H9 (cell line): ENCODE results near the gene WHRN. TPM values are rescaled to one million over a fixed set of nuclear protein-coding genes. Genes with fewer than 3 reads are reported as not detected.

Experiments used
- DNase-seq: peaks from one replicate; pipeline ENCODE4 v3.0.0-alpha.2; 2017
- H2AFZ ChIP-seq: one replicate; pipeline ENCODE4 v1.6.1; 2013; ENCODE audit warnings: mild to moderate bottlenecking, low read length, control low read depth, moderate library complexity
- H2AK5ac ChIP-seq: 2 replicates; pipeline ENCODE4 v1.6.1; 2013; ENCODE audit warnings: low read length, control low read depth, mixed read lengths; ENCODE audit not compliant: insufficient read length
- H2BK120ac ChIP-seq: one replicate; pipeline ENCODE4 v1.6.1; 2013; ENCODE audit warnings: low read depth, mild to moderate bottlenecking, low read length, control low read depth, inconsistent platforms; ENCODE audit not compliant: poor library complexity, severe bottlenecking
- H2BK12ac ChIP-seq: 2 replicates; pipeline ENCODE4 v1.6.1; 2013; ENCODE audit warnings: low read length, control low read depth, mixed read lengths, low read depth; ENCODE audit not compliant: insufficient read length
- H2BK15ac ChIP-seq: 2 replicates; pipeline ENCODE4 v1.6.1; 2013; ENCODE audit warnings: low read depth, low read length, control low read depth
- H2BK20ac ChIP-seq: one replicate; pipeline ENCODE4 v1.6.1; 2013; ENCODE audit warnings: low read depth, mild to moderate bottlenecking, low read length, control low read depth, inconsistent platforms; ENCODE audit not compliant: poor library complexity, severe bottlenecking
- H2BK5ac ChIP-seq: 2 replicates; pipeline ENCODE4 v1.6.1; 2013; ENCODE audit warnings: low read length, control low read depth, mixed read lengths; ENCODE audit not compliant: insufficient read length
- H3K14ac ChIP-seq: 2 replicates; pipeline ENCODE4 v1.6.1; 2013; ENCODE audit warnings: low read length, control low read depth; ENCODE audit not compliant: insufficient read depth
- H3K18ac ChIP-seq: 2 replicates; pipeline ENCODE4 v1.6.1; 2013; ENCODE audit warnings: low read depth, mild to moderate bottlenecking, mixed read lengths, low read length, control low read depth; ENCODE audit not compliant: insufficient read length
- H3K23ac ChIP-seq: 2 replicates; pipeline ENCODE4 v1.6.1; 2013; ENCODE audit warnings: low read length, control low read depth, mixed read lengths, low read depth; ENCODE audit not compliant: insufficient read length
- H3K23me2 ChIP-seq: 2 replicates; pipeline ENCODE4 v1.6.1; 2013; ENCODE audit warnings: low read depth, mild to moderate bottlenecking, mixed read lengths, low read length, control low read depth; ENCODE audit not compliant: insufficient read length, poor library complexity, severe bottlenecking
- H3K27ac ChIP-seq: 2 replicates; pipeline ENCODE4 v1.5.1; 2013; ENCODE audit warnings: low read length, control low read depth, mixed read lengths, low read depth; ENCODE audit not compliant: insufficient read length
- H3K27me3 ChIP-seq: 2 replicates; pipeline ENCODE4 v1.6.1; 2013; ENCODE audit warnings: low read length, control low read depth, inconsistent platforms; ENCODE audit not compliant: insufficient read depth
- H3K4ac ChIP-seq: 2 replicates; pipeline ENCODE4 v1.6.1; 2013; ENCODE audit warnings: low read depth, mild to moderate bottlenecking, control low read depth, inconsistent platforms, low read length, moderate library complexity
- H3K4me1 ChIP-seq: 2 replicates; pipeline ENCODE4 v1.6.1; 2013; ENCODE audit warnings: low read length, control low read depth, inconsistent platforms; ENCODE audit not compliant: insufficient read depth
- H3K4me2 ChIP-seq: 2 replicates; pipeline ENCODE4 v1.6.1; 2013; ENCODE audit warnings: low read length, control low read depth, mixed read lengths; ENCODE audit not compliant: insufficient read length, insufficient read depth
- H3K56ac ChIP-seq: 2 replicates; pipeline ENCODE4 v1.6.1; 2013; ENCODE audit warnings: low read depth, mild to moderate bottlenecking, mixed read lengths, low read length, control low read depth; ENCODE audit not compliant: insufficient read length
- H3K79me1 ChIP-seq: 2 replicates; pipeline ENCODE4 v1.6.1; 2013; ENCODE audit warnings: low read depth, mild to moderate bottlenecking, moderate library complexity, low read length, control low read depth, inconsistent platforms; ENCODE audit not compliant: insufficient read depth, poor library complexity, severe bottlenecking
- H3K79me2 ChIP-seq: 2 replicates; pipeline ENCODE4 v1.6.1; 2013; ENCODE audit warnings: low read length, control low read depth, inconsistent platforms; ENCODE audit not compliant: insufficient read depth
- H3K9ac ChIP-seq: 2 replicates; pipeline ENCODE4 v1.6.1; 2013; ENCODE audit warnings: low read length, control low read depth, mixed read lengths; ENCODE audit not compliant: insufficient read length; ENCODE audit errors: extremely low read depth
- H3K9me3 ChIP-seq: one replicate; pipeline ENCODE4 v1.6.1; 2013; ENCODE audit warnings: low read depth, low read length, inconsistent platforms; ENCODE audit not compliant: control insufficient read depth
- H3T11ph ChIP-seq: one replicate; pipeline ENCODE4 v1.6.1; 2013; ENCODE audit warnings: mild to moderate bottlenecking, low read length, control low read depth, inconsistent platforms
- H4K20me1 ChIP-seq: one replicate; pipeline ENCODE4 v1.6.1; 2013; ENCODE audit not compliant: control insufficient read depth, insufficient read length, insufficient read depth
- H4K5ac ChIP-seq: 2 replicates; pipeline ENCODE4 v1.6.1; 2013; ENCODE audit warnings: low read depth, mild to moderate bottlenecking, mixed read lengths, low read length, control low read depth; ENCODE audit not compliant: insufficient read length
- H4K8ac ChIP-seq: replicated peaks from 2 replicates; pipeline ENCODE4 v1.6.1; 2013; ENCODE audit warnings: low read length, control low read depth, mixed read lengths, low read depth; ENCODE audit not compliant: insufficient read length
- H4K91ac ChIP-seq: 2 replicates; pipeline ENCODE4 v1.6.1; 2013; ENCODE audit warnings: low read depth, mild to moderate bottlenecking, moderate library complexity, mixed read lengths, low read length, control low read depth; ENCODE audit not compliant: insufficient read length
- H3K27ac Mint-ChIP-seq, 3 experiments: 2 replicates in 2 of 3; 3 replicates in 1 of 3; pipeline ENCODE4 v1.8.0; 2020 to 2021; ENCODE audit warnings: mixed read lengths in 3 of 3, mild to moderate bottlenecking in 1 of 3, moderate library complexity in 1 of 3
- H3K27me3 Mint-ChIP-seq: 2 replicates; pipeline ENCODE4 v1.8.0; 2021; ENCODE audit warnings: low read depth, mild to moderate bottlenecking, moderate library complexity, mixed read lengths
- H3K36me3 Mint-ChIP-seq, 3 experiments: 2 replicates in 2 of 3; 3 replicates in 1 of 3; pipeline ENCODE4 v1.8.0; 2020 to 2021; ENCODE audit warnings: low read depth in 3 of 3, mixed read lengths in 3 of 3; ENCODE audit not compliant: insufficient read depth in 1 of 3
- H3K4me1 Mint-ChIP-seq, 2 experiments: 2 replicates each; pipeline ENCODE4 v1.8.0; 2020; ENCODE audit warnings: mixed read lengths in 2 of 2
- H3K4me3 Mint-ChIP-seq, 2 experiments: 2 replicates in 1 of 2; 3 replicates in 1 of 2; pipeline ENCODE4 v1.8.0; 2020 to 2021; ENCODE audit warnings: mild to moderate bottlenecking in 2 of 2, mixed read lengths in 2 of 2, moderate library complexity in 1 of 2
- H3K9me3 Mint-ChIP-seq, 2 experiments: 2 replicates in 1 of 2; 3 replicates in 1 of 2; pipeline ENCODE4 v1.8.0; 2020; ENCODE audit warnings: mild to moderate bottlenecking in 2 of 2, mixed read lengths in 2 of 2, moderate library complexity in 1 of 2
- CTCF ChIP-seq: fragments of 200-600 bp; sonication (generic); conservative IDR thresholded peaks from 3 replicates; pipeline ENCODE4 v1.8.0; 2021; ENCODE audit warnings: antibody characterized with exemption, mild to moderate bottlenecking
- WGBS: extraction: QIAGEN DNeasy Blood & Tissue Kit; methylation state at CpG from one replicate; pipeline ENCODE4 v1.1.7; 2013; ENCODE audit warnings: missing lambda C conversion rate, low lambda C conversion rate, mixed read lengths; ENCODE audit not compliant: insufficient read length; ENCODE audit errors: extremely low coverage; 5-methylcytosine and 5-hydroxymethylcytosine counted together
- total RNA-seq: library from RNA; stranded (reverse); gene quantifications from 2 replicates; pipeline ENCODE4 v1.2.1, GENCODE V29; 2021

WHRN gene
- total RNA-seq, 1 experiment from 2014 or later: 2.2 TPM

DNA sequence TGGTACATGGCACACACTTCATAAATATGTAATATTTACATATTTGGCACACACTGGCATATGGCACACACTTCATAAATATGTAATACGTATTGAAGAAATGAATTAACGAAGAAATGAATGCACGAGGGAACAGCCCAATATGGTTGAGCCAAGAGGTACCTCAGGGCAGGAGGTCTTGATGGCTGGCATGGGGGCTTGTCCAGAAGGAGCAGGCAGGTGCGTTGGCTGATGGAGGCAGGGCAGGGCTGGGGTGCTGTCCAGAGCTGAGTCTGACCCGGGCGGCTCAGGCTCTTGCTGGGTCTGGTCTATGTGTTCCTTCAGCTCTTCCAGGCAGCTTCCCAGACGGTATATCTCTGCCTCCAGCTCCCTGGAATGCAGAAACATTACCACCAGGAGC, 143.7 kb downstream of the WHRN start:
- Mint-ChIP-seq H3K4me3 (no peak overlapping the region), H3K27me3 (no peaks in the 10 kb centered on the region), H3K9me3 (no peaks in the 10 kb centered on the region), H3K4me1 (no peaks in the 10 kb centered on the region; a peak in 1 of 4 replicates), H3K27ac (no peak overlapping the region; a peak in 1 of 7 replicates), H3K36me3 (peaks cover 47 to 70% (median 64%) of the 10 kb centered on the region in 3 experiments)
- no peak overlapping the region for H2BK120ac ChIP-seq
- TF ChIP-seq CTCF: no peak
- no CpG with 5 or more reads among the region's 7 CpGs for WGBS
- no peak overlapping the region for H2BK5ac ChIP-seq
- no peak overlapping the region for H3T11ph ChIP-seq
- no peak overlapping the region for H4K8ac ChIP-seq
- H3K23me2 ChIP-seq: no peaks in the 10 kb centered on the region
- H3K4ac ChIP-seq: no peak overlapping the region
- H3K9ac ChIP-seq: no peak overlapping the region
- H3K14ac ChIP-seq: no peak overlapping the region
- no peak overlapping the region for H2AK5ac ChIP-seq
- H3K9me3 ChIP-seq: no peaks in the 10 kb centered on the region
- no peaks in the 10 kb centered on the region for H3K27me3 ChIP-seq
- no peak overlapping the region for H3K56ac ChIP-seq
- no peak overlapping the region for H4K5ac ChIP-seq
- no peak overlapping the region for H3K27ac ChIP-seq
- no peaks in the 10 kb centered on the region for H3K79me1 ChIP-seq
- H3K79me2 ChIP-seq: no peaks in the 10 kb centered on the region
- no peak overlapping the region for H2AFZ ChIP-seq
- no peak overlapping the region for H3K4me2 ChIP-seq
- no peak overlapping the region for H3K23ac ChIP-seq
- no peak overlapping the region for H2BK12ac ChIP-seq
- no peak overlapping the region for H4K91ac ChIP-seq
- no peaks in the 10 kb centered on the region for H3K4me1 ChIP-seq
- peaks cover 2% of the 10 kb centered on the region for H4K20me1 ChIP-seq
- H2BK15ac ChIP-seq: no peak overlapping the region
- no peak overlapping the region for H3K18ac ChIP-seq
- no peak for DNase-seq
- no peak overlapping the region for H2BK20ac ChIP-seq
